Left colon (tissue), 2 donors: Measurements from ENCODE around the gene FOXK2. TPM values are rescaled to one million over a fixed set of nuclear protein-coding genes. Genes with fewer than 3 reads are reported as not detected.

Experiments used
- ATAC-seq: fragments of 200-7000 bp; cut with Tn5 transposase; one replicate; pipeline ENCODE4 v1.9.1; 2020; ENCODE audit warnings: mild to moderate bottlenecking, moderate library complexity
- DNase-seq, 2 donors: peaks; one replicate each; pipeline ENCODE4 v3.0.0-alpha.2; 2020
- intact Hi-C, 2 donors: fragments of 100-400 bp; cut with DNase I in 1 of 2; cut with micrococcal nuclease in 1 of 2; formaldehyde crosslinking; loops; one replicate each; pipeline versions ENCODE4 v1.11.2 to v1.14.0; 2022; cut with DNase I, micrococcal nuclease
- total RNA-seq, 2 donors: library from RNA; stranded (reverse); fragmentation: NEBNext Ultra II Directional; extraction: Animal tissue kit (Norgen Biotek cat#: 25700); gene quantifications; one replicate each; pipeline ENCODE4 v1.2.1, GENCODE V29; 2021
- donor health status: DM: no; HTN: no; CAD: no.
- donor health status: DM: yes; HTN: yes; CAD: no.

FOXK2 gene
- total RNA-seq, 2 donors from 2014 or later: 40.4 to 48.7 TPM

DNA sequence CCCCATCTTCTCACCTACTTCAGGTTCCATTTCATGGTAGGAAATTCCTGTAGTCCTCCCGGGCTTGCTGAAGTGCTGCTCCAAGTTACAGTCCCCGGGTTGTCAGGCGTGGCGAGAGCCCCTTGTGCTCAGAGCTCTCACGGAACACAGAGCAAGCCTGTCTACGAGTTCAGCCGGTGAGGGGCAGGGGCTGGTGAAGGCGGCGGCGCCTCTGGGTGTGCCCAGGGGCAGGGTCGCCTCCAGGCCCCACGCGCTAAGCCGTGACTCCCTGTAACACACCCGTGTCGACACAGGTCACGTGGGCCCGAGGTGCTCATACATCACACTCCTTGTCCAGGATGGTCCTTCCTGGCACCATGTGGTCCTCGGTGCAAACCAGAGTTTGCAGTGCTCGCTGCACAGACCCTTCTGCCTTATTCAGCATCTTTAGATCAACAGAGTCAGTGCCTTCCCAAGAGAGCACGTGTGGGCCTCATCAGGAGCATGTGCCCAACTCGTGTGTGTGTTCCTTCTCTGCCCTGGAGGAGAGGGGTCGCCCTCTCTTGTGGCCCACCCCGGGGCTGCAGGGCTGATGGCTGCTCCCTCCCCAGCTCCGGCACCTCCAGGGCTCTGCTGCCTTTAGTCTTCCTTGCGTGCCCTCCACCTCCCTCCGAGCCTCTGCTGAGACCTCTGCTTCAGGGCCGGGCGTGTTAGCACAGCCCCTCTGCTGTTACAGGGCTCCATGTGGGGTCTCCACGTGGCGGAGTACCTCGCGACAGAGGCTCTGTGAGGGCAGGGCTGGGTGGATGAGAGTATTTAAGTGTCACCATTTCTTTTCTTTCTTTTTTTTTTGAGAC is 77.5 kb downstream of the FOXK2 start:
- intact Hi-C loops: no loop called here
- ATAC-seq (no peak), DNase-seq (no peak)

DNA sequence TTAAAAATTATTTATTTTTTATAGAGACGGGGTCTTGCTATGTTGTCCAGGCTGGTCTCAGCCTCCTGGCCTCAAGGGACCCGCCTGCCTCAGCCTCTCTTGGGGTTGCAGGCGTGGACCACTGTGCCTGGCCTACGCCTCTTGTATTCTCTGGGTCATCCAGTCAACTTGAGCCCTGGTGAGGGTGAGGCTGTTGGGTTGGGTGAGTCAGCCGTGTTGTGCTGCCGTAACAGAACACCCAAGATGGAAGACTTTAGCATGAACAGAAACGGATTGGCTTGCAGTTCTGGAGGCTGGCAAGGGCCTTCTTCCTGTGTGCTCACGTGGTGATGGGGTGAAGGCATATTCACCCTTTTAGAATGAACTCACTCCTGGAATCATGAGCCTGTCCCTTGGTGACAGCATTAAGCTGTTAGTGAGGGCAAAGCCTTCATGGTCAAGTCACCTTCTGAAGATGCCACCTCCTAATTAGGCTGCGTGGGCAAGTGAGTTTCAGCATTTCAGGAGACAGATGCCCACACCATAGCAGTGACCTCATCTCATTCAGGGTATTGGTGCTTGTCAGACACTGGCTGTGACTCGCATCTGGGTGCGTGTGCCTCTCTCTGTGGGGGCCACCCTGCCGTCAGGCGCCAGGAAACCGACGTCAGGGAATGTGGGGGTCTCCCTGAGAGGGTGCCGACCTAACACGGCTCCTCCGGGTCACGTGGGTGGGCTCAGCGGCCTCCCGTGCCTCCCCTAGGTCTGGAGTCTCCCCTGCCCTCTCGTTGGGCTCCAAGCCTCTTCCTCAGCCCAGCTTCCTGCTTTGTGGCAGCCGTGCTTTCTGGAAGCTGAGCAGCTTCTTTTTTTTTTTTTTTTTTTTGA is 79.0 kb downstream of the FOXK2 start:
- no peak for ATAC-seq
- intact Hi-C loops: no loop called here

DNA sequence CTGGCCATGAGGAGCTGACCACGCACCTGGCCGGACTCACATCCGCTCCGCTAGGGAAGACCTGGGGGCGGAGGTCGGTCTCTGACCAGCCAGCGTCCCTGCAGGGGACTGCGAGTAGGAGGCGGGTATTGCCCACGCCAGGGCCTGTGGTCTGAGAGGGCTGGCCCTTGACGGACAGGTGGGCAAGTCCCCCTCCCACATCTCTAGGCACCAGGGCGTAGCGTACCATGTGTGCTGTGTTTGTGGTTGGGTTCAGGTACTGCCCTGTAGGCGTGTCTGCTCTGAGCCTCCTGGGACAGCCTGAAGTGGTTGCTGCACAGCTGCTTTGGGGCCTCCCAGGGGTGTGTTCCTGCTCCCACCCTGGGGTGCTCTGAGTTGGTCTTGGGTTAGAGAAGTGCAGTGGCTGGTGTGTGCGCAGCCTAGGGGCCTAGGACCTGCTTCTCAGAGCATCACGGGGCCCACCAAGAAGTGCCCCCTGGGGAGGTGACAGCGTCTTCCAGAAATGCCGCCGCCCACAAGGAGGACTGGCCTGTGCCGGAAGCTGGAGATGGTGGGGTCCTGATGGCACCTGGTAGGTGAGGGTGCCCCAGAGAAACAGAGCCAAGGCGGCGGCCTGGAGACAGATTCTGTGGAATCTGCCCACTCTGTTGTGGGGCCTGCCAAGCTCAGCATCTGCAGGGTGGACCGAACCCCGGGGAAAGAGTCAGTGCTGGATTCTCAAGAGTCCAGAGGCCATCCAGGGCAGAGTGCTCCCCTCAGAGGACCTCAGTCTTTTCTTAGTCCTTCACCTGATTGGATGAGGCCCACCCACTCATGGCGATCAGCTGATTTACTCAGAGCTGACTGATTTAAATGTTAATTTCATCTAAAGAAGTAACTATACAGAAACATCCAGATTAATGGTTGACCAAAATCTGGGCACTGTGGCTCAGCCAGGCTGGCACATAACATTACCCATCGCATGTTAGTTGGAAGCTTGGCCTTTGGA is 80.4 kb downstream of the FOXK2 start:
- intact Hi-C loops: no loop called here
- no peak for ATAC-seq
- DNase-seq: no peak

More for the DNA sequence above, 79.0 kb downstream of the FOXK2 start:
- DNase-seq: no peak

DNA sequence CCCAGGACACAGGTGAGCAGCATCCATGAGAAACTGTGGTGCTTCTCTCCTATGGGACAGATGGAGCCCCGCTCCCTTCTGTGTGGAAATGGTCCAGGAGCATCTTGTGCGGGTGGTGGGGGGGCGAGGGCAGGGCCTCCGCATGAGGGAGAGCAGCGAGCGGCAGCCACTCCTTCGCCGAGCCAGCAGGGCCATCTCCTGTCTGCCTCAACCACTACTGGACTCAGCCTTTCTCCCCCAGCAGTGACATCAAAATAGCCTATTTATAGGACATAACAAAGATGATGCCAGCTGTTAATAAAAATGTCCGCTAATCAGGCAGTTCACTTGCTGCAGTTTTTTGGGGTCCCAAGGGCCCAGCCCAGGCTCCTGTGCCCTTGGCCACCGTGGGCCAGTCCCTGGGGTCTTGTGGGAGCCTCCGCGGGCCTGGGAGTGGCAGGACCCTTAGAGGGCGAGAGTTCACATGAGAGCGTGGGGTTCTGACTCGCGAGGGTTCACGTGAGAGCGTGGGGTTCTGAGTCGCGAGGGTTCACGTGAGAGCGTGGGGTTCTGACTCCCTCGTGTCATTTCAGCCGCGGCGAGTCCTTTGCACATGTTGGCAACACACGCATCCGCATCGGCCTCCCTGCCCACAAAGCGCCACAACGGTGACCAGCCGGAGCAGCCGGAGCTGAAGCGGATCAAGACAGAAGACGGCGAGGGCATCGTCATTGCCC is 81.4 kb downstream of the FOXK2 start:
- DNase-seq (no peak), ATAC-seq (no peak)
- intact Hi-C loops: no loop called here

DNA sequence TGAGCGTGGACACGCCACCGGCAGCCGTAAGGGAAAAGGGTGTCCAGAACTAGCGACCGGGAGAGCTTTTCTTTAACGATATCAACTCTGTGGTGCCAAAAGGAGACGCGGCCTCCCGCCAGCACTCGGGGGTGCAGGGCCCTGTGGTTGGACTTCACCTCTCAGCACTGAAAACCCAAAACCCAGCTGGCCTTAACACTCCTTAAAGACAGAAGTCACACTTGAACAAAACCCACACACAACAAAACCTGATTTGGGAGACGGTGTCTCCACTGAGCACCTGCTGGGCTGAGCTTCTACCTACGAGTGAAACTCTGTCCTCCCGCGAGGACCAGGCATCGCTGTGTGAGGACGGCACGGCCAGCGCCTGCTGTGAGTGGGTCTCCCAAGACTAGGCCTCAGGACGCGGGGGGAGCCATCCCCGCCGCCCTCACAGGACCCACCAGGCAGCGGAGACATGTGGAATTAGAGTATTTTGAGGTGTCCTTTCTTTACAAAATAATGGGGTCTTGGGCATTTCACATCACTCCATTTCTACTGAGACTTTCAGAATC is 82.0 kb downstream of the FOXK2 start:
- ATAC-seq (no peak), DNase-seq (no peak)
- intact Hi-C loops: no loop called here

DNA sequence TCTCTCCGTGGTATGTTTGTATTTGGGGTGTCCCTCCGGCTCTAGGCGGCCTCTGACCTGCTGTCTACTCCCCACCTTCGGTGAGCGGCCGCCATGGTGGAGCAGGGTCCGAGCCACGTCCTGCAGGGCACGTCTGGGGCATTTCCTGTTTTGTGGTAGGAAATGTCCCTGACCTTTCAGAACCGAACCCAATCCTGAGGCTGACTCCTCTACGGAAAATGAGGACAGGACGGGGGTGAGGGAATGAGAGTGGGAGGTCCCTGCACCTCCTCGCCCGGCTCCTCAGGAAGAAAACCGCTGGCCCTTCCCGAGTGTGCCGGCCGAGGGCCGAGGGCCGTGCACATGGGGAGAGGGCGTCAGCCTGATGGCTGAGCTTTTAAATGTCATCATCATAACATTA is 83.0 kb downstream of the FOXK2 start:
- intact Hi-C loops: no loop called here
- no peak for ATAC-seq
- DNase-seq: no peak

DNA sequence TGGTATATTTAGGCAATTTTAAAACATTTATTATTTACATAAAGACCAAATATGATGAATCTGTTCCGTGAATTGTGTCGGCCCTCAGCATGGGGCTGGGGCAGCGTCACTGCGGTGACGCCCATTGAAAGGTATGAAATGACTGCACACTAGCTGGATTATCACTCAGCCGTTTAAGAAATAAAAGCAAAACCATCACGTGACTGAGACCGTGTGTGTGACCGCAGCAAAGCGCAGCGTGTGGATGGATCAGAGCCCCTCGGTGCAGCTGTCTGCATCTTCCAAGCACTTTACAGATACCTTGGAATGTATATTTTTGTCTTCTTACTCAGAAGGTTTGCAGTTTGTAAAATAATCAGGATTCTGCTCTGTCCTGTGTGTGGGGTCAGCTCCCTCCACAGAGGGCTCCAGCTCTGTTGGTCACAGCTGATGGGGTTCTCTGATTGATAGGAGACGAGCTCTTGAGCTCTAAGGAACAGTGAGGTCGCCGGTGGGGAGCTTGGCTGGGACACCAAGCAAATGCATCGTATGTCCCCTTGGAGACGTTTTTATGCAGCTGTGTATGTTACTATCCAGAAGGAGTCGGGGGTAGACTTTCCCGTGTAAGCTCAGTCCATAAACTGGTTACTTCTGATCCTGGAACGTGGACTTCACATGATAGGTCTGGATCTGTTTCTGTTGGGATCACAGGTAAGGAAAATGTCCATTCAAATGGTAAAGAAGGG is 83.6 kb downstream of the FOXK2 start:
- intact Hi-C loops: no loop called here
- ATAC-seq: no peak
- no peak for DNase-seq

DNA sequence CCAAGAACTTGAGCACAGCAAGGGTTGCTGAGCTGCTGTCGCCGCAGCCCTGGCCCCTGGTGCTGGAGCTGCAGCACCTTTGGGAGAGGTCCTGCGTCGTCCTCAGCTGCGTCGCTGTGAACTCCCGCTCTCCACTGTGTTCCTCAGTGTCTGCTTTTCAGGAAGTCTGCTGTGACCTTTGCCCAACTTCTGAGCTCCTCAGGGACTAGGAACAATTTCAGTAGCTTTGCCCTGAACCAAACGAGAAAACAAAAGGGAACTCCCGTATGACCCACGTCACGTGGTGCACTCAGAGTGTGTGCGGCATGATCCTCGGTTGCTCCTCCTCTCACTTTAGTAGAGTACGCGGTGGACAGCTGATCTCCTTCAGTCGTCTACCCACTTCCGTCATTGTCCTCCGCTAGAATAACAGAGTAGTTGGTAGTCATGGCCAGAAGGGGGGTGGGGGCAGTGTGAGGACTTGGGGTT is 84.5 kb downstream of the FOXK2 start:
- ATAC-seq (peak; percentile 84), DNase-seq (peak; percentile 74 to 79)

DNA sequence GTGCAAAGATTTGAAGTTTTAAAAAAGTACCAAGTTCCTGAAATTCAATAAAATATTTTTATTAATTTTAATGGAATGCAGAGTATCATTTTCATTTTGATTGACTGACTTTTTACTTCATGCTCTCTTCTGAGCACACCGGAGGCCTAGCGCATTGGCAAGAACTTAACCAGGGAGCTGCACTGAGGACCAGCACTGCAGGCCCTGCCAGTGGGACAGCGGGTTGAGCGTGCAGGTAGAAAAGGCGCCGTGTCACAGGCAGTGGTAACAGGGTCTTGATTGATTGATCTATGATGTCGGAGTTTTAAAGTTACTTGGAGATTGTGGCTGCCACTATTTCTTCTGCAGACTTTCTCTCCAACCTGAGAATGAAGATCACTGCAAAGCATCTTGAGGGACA is 85.0 kb downstream of the FOXK2 start:
- DNase-seq (no peak), ATAC-seq (no peak)
- intact Hi-C loops: no loop called here

More for the DNA sequence above, 84.5 kb downstream of the FOXK2 start:
- intact Hi-C loops: no loop called here

DNA sequence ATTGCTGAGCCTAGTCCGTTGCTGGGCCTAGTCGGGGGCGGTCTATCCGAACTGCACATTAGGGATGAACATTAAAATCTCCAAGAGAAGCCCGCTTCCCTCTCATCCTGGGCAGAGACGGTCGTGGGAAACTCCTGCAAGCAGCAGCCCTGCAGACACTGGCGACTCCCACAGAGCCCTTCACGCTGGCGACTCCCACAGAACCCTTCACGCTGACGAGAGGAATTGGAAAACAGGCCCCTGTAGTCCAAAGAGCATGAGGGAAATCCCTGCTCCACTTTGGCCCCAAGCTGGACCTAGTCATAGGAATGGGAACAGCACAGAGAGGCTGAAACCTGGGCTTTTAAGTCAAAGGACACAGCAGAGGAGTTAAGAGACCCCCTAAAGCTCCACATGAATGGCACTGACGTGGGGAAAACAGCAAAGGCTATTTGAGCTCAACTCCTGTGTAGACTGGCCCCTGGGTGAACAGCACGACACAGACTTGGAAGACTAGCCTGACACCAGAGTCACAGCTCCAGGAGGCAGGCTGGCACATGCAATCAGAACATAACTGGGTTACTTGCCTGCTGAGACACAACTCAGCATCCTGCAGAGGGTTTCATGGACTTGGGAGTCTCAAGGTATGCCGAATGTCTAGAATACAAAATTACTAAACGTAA is 86.5 kb downstream of the FOXK2 start:
- ATAC-seq (no peak), DNase-seq (no peak)
- intact Hi-C loops: no loop called here

DNA sequence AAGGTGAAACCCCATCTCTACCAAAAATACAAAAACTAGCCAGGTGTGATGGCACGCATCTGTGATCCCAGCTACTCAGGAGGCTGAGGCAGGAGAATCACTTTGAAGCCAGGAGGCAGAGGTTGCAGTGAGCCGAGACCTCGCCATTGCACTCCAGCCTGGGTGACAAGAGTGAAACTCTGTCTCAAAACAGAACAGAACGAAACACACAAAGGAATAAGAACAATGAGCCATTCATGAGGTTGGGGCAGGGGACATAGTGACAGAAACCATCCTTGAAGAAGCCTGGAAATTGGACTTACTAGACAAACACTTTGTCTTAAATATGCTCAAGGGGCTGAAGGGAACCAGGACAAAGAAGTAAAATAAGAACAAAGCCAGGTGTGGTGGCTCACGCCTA is 89.3 kb downstream of the FOXK2 start:
- ATAC-seq: no peak
- intact Hi-C loops: no loop called here
- no peak for DNase-seq

DNA sequence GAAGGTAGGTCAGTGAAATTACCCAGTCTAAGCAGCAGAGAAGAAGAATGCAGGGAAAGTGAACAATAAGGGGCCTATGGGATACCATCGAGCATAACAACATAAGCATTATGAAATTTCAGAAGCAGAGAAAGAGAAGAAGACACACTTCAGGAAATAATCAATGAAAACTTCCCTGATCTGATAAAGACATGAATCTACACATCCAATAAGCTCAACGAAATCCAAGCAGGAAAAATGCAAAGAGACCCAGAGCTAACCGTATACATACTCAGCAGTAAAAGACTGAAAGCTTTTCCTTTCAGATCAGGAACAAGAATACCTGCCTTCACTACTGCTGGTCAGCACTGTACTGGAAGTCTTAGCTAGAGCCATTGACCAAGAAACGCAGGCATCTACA is 90.1 kb downstream of the FOXK2 start:
- DNase-seq (no peak), ATAC-seq (no peak)
- intact Hi-C loops: no loop called here

DNA sequence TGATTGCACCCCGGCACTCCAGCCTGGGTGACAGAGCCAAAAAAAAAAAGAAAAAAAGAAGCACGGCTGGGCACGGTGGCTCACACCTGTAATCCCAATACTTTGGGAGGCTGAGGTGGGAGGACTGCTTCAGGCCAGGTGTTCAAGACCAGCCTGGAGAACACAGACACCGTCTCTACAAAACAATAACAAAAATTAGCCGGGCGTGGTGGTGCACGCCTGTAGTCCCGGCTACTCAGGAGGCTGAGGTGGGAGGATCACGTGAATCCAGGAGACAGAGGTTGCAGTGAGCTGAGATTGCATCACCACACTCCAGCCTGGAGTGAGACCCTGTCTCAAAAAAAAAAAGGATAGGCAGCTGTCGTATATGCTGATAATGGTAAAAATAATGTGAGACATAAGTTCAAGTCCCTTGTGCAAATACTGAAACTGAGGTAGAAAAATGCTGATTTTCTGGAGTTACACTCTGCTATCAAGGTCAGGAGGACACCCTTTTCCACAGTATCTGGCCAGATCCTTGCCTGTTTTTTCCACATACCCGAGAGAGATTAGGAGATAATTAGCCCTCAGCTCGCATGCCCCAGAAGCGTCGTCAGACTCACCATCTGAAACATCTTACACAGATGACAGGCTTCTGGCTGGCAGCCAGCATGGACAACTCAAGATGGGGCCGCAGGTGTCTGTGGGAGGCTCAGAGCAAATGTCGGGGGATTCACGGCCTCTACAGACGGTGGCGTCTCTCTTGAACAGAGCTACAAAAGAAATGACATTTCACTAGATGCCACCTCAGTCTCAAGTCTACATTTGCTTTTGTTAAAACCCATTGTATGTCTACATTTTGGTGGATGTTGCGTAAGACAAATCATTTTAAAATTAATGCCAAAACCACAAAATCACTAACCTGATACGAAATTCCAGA is 91.9 kb downstream of the FOXK2 start:
- ATAC-seq (no peak), DNase-seq (no peak)
- intact Hi-C loops: no loop called here

DNA sequence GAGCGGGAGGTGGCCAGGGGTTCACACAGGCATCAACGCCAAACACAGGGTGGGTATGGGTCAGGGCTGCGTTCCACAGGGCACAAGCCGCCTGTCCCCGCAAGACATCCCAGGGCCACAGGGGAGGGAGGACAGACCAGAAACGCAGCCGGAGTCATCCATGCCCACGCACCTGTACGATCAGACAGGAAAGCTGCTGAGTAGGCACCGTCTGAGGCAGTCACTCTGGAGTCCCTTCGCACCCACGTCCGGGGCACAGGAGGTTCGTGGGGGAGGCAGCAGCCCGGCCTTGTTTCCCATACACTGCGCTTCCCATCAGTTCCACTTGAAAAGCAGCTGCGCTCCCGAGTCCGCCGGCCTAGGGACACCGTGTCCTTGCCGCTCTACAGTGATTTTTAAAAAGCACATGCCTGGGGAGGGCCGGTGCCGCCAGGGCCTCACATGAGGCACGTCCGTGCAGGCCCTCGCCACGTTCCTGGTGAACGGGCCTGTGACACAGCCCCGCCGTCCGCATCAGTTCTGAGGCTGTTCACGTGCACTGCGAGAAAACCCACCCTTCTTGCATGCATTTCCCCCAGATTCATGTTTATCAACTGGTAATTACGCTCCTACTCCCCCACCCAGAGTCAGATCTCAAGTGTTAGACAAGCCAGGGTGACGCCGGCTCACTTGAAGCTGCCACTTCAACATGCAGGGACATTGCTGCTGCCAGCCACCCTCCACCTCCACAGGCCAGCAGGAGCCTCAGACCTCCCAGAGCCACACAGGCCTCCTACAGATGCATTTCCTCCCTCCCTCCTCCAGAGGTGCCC is 94.0 kb downstream of the FOXK2 start:
- ATAC-seq (peak; percentile 36), DNase-seq (no peak)
- intact Hi-C loops: no loop called here

DNA sequence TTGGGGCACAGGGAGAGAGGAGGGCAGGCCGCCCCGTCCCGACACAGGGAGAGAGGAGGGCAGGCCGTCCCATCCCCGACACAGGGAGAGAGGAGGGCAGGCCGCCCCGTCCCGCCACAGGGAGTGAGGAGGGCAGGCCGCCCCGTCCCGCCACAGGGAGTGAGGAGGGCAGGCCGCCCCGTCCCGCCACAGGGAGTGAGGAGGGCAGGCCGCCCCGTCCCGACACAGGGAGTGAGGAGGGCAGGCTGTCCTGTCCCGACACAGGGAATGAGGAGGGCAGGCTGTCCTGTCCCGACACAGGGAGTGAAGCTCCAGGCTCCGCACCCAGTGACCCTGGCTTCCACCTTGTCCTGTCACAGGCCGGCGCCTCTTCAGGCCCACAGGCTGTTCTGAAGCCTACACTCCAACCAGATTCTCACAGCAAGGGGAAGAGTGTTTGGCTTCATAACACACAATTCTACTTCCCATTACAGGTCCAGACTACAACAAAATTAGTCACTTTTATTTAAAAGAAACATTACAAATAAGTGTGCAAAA is 94.6 kb downstream of the FOXK2 start:
- intact Hi-C loops: no loop called here
- ATAC-seq: no peak
- no peak for DNase-seq
